Osteocyte (in vitro differentiated cells): ENCODE measurements around the gene GNAQ. TPM values are rescaled to one million over a fixed set of nuclear protein-coding genes. Genes with fewer than 3 reads are reported as not detected.

Experiments used
- DNase-seq: peaks from one replicate; pipeline ENCODE4 v3.0.0; 2021; ENCODE audit warnings: mixed read lengths; ENCODE audit not compliant: unreplicated experiment; ENCODE audit errors: extremely low spot score
- H3K27ac Mint-ChIP-seq: one replicate; pipeline ENCODE4 v1.8.0; 2021; ENCODE audit warnings: mild to moderate bottlenecking, mixed read lengths; ENCODE audit not compliant: unreplicated experiment
- H3K27me3 Mint-ChIP-seq: one replicate; pipeline ENCODE4 v1.8.0; 2021; ENCODE audit warnings: mixed read lengths; ENCODE audit not compliant: unreplicated experiment
- H3K36me3 Mint-ChIP-seq: one replicate; pipeline ENCODE4 v1.8.0; 2021; ENCODE audit warnings: mixed read lengths; ENCODE audit not compliant: unreplicated experiment
- H3K4me1 Mint-ChIP-seq: one replicate; pipeline ENCODE4 v1.8.0; 2021; ENCODE audit warnings: mixed read lengths; ENCODE audit not compliant: unreplicated experiment
- H3K4me3 Mint-ChIP-seq: one replicate; pipeline ENCODE4 v1.8.0; 2021; ENCODE audit warnings: mild to moderate bottlenecking, moderate library complexity, mixed read lengths; ENCODE audit not compliant: unreplicated experiment
- H3K9me3 Mint-ChIP-seq: one replicate; pipeline ENCODE4 v1.8.0; 2021; ENCODE audit warnings: mixed read lengths; ENCODE audit not compliant: unreplicated experiment
- total RNA-seq: library from RNA; stranded (reverse); gene quantifications from 2 replicates; pipeline ENCODE4 v1.2.1, GENCODE V29; 2021
- TF ChIP-seq, protein P1 (sequence below): fragments of 200-600 bp; sonication (generic); IDR thresholded peaks from 2 replicates; pipeline ENCODE4 v1.5.0; 2021; ENCODE audit warnings: antibody characterized with exemption, mild to moderate bottlenecking, moderate library complexity

The GNAQ gene
- total RNA-seq, 1 donor from 2014 or later: 65.9 TPM

DNA sequence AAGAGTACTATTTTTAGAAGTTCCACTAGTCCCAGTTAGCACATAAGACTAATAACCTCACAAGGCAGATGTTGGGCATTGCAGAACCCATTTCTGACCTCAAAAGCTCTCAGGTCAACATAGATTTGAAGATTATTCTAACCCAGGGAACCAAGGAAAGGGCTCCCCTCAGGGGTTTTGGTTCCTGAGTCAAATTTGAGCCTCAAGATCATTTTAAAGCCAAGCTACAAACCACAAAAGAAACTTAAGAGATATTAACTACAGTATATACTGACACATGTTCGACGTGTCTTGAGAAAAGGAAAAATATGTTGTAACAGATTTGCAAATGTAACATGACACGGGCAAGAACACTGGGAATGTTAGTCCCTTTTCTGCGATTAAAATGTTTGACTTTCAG lies 88.6 kb downstream of the GNAQ start:
- H3K9me3 Mint-ChIP-seq: no peaks in the 10 kb centered on the region
- no peak for DNase-seq
- peaks cover 57% of the 10 kb centered on the region for H3K4me1 Mint-ChIP-seq
- TF ChIP-seq, protein P1, sequence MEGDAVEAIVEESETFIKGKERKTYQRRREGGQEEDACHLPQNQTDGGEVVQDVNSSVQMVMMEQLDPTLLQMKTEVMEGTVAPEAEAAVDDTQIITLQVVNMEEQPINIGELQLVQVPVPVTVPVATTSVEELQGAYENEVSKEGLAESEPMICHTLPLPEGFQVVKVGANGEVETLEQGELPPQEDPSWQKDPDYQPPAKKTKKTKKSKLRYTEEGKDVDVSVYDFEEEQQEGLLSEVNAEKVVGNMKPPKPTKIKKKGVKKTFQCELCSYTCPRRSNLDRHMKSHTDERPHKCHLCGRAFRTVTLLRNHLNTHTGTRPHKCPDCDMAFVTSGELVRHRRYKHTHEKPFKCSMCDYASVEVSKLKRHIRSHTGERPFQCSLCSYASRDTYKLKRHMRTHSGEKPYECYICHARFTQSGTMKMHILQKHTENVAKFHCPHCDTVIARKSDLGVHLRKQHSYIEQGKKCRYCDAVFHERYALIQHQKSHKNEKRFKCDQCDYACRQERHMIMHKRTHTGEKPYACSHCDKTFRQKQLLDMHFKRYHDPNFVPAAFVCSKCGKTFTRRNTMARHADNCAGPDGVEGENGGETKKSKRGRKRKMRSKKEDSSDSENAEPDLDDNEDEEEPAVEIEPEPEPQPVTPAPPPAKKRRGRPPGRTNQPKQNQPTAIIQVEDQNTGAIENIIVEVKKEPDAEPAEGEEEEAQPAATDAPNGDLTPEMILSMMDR: no peak
- peak overlapping the region; percentile 75 for H3K27ac Mint-ChIP-seq
- no peaks in the 10 kb centered on the region for H3K27me3 Mint-ChIP-seq
- no peak overlapping the region for H3K4me3 Mint-ChIP-seq
- H3K36me3 Mint-ChIP-seq: no peaks in the 10 kb centered on the region

DNA sequence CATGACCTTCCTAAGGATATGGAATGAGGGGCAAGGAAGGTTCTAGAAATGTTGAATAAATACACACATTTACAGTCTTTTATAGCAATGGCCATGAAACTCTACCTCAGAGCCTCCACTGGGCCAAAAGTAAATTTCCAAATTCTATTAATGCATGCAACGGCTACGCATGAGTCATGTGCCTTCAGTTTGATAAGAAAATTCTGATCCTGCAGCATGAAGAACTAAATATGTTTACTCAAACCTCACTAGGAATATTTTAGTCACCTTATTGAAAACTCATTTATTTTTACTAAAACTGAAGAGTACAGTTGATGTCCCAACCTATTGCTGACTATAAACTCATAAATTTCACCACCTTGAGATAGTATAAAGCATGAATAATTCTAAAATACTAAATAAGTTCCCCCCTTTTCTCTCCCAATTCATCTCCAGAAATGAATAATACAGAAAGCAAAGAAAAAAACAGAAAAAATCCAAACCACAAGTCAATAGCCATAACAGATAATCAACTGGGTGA lies 92.4 kb downstream of the GNAQ start:
- no peaks in the 10 kb centered on the region for H3K9me3 Mint-ChIP-seq
- TF ChIP-seq, protein P1: no peak
- H3K4me1 Mint-ChIP-seq: peaks cover 23% of the 10 kb centered on the region

DNA sequence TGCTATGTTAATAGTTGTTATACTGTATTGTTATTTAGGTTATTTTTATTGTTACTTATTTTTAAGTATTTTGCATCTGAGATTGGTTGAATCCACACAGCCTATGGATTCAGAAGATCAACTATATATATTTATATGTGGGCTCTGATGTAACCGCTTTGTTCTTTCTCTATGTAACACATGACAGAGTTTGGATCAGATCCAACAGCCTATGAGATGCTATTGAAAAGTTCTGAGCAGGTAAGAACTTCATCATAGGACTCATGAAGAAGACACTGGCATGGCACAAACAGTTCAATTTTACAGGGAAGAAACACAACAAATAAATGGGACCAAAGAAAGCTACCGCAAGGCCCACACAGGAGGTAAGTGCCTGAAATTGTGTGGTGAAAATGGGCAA lies 93.4 kb downstream of the GNAQ start:
- no peaks in the 10 kb centered on the region for H3K9me3 Mint-ChIP-seq
- no peak overlapping the region for H3K4me3 Mint-ChIP-seq
- no peaks in the 10 kb centered on the region for H3K27me3 Mint-ChIP-seq
- DNase-seq: no peak
- peaks cover 14% of the 10 kb centered on the region for H3K4me1 Mint-ChIP-seq
- TF ChIP-seq, protein P1: no peak
- H3K36me3 Mint-ChIP-seq: peaks cover 2% of the 10 kb centered on the region
- H3K27ac Mint-ChIP-seq: no peak overlapping the region

More for the DNA sequence above, 92.4 kb downstream of the GNAQ start:
- Mint-ChIP-seq H3K27me3 (no peaks in the 10 kb centered on the region), H3K36me3 (peaks cover 2% of the 10 kb centered on the region), H3K27ac (no peak overlapping the region), H3K4me3 (no peak overlapping the region)
- DNase-seq: no peak

DNA sequence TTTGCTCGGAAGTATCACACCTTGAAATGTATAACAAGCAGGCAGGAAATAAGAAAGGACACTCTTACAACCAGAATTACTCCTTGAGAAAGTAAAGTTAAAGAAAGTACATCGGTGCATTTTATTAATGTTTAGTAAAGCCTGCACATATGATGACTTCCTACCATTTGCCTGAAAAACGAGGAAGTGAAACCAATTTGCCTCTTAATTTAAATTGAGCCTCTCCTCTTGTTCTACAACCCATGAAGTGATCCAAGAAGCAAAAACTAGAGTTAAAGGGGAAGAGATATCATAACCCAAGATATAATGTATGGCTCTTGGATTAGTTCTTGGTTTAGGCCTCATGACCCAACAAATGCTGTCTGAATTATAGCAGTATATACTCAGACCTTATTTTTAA lies 95.6 kb downstream of the GNAQ start:
- Mint-ChIP-seq H3K9me3 (no peaks in the 10 kb centered on the region), H3K27me3 (no peaks in the 10 kb centered on the region), H3K4me3 (no peak overlapping the region), H3K27ac (no peak overlapping the region), H3K36me3 (peaks cover 2% of the 10 kb centered on the region), H3K4me1 (peaks cover 1% of the 10 kb centered on the region)
- TF ChIP-seq, protein P1: no peak
- no peak for DNase-seq

DNA sequence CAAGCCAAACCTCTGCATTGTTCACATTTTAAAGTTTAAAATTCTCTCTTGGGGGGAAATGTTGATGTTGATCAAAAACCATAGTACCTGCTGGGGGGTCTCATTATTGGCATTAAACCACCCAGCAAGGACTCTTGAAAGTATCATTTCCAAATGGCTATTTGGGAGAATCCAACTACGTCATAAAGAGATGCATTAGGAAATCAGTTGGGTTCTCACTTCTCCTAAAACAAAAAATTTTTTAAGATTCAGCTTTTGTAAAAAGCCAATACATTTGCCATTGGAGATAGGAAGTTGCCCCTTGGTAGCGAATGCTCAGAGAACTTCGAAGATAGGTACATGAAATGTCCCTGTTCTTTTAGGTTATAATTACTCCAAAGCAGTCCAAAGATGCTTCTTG lies 96.4 kb downstream of the GNAQ start:
- H3K4me1 Mint-ChIP-seq: peaks cover 6% of the 10 kb centered on the region

More for the DNA sequence above, 96.4 kb downstream of the GNAQ start:
- no peaks in the 10 kb centered on the region for H3K27me3 Mint-ChIP-seq
- H3K36me3 Mint-ChIP-seq: peaks cover 2% of the 10 kb centered on the region
- H3K9me3 Mint-ChIP-seq: no peaks in the 10 kb centered on the region
- no peak overlapping the region for H3K27ac Mint-ChIP-seq
- no peak for DNase-seq
- TF ChIP-seq, protein P1: no peak
- H3K4me3 Mint-ChIP-seq: no peak overlapping the region
